A673 (cell line): ENCODE results near the gene ITGB4. TPM values are rescaled to one million over a fixed set of nuclear protein-coding genes. Genes with fewer than 3 reads are reported as not detected.

Experiments used
- BruUV-seq: library from RNA; stranded (reverse); fragments of 400-500 nt; replicated peaks from 2 replicates; lab custom pipeline; 2021; lab: Mats Ljungman, UMichigan
- CTCF ChIA-PET: fragments of 300-600 bp; sonication (Branson Sonifier 250); formaldehyde crosslinking; loops from one replicate; lab custom pipeline; 2022; ENCODE audit warnings: antibody characterized with exemption; lab: Charles Lee
- POLR2A ChIA-PET: fragments of 300-600 bp; sonication (Branson Sonifier 250); formaldehyde crosslinking; loops from one replicate; lab custom pipeline; 2022; ENCODE audit warnings: antibody characterized with exemption; ENCODE audit not compliant: low non-redundant PET; lab: Charles Lee
- DNase-seq: peaks from one replicate; pipeline ENCODE4 v3.0.0-alpha.2; 2015; ENCODE audit warnings: low spot score
- H3K27ac ChIP-seq: fragments of 200-600 bp; sonication (generic); 2 replicates; pipeline ENCODE4 v1.5.1; 2016; ENCODE audit warnings: mixed run types, low read depth, mild to moderate bottlenecking, mixed read lengths, antibody characterized with exemption, low read length; ENCODE audit not compliant: poor library complexity, severe bottlenecking
- H3K27me3 ChIP-seq: fragments of 200-600 bp; sonication (generic); replicated peaks from 2 replicates; pipeline ENCODE4 v1.6.1; 2017; ENCODE audit warnings: mixed run types, low read depth, mild to moderate bottlenecking, mixed read lengths, antibody characterized with exemption, low read length; ENCODE audit not compliant: insufficient read depth, poor library complexity
- H3K36me3 ChIP-seq: fragments of 200-600 bp; sonication (generic); 2 replicates; pipeline ENCODE4 v1.6.1; 2016; ENCODE audit warnings: mixed run types, mild to moderate bottlenecking, mixed read lengths, antibody characterized with exemption, low read length; ENCODE audit not compliant: insufficient read depth, poor library complexity, severe bottlenecking
- H3K4me1 ChIP-seq: fragments of 200-600 bp; sonication (generic); 2 replicates; pipeline ENCODE4 v1.6.1; 2017; ENCODE audit warnings: mixed run types, mild to moderate bottlenecking, mixed read lengths, antibody characterized with exemption, low read length; ENCODE audit not compliant: insufficient read depth, poor library complexity, severe bottlenecking
- H3K4me3 ChIP-seq: fragments of 200-600 bp; sonication (generic); 2 replicates; pipeline ENCODE4 v1.5.1; 2016; ENCODE audit warnings: low read depth, mixed run types, mild to moderate bottlenecking, mixed read lengths, low read length; ENCODE audit not compliant: poor library complexity, severe bottlenecking
- H3K9me3 ChIP-seq: fragments of 200-600 bp; sonication (generic); 2 replicates; pipeline ENCODE4 v1.6.1; 2016; ENCODE audit warnings: mixed run types, low read depth, mild to moderate bottlenecking, mixed read lengths, antibody characterized with exemption, low read length; ENCODE audit not compliant: poor library complexity, severe bottlenecking
- CTCF ChIP-seq: fragments of 300-800, 200-600 bp; sonication (generic); conservative IDR thresholded peaks from 2 replicates; pipeline ENCODE4 v1.5.1; 2017; ENCODE audit warnings: low read depth, mild to moderate bottlenecking, antibody characterized with exemption, low read length, moderate library complexity, mixed read lengths
- EZH2 ChIP-seq: fragments of 200-600 bp; sonication (generic); IDR thresholded peaks from 2 replicates; pipeline ENCODE4 v1.6.1; 2017; ENCODE audit warnings: borderline replicate concordance, low read depth, mild to moderate bottlenecking, mixed read lengths, antibody characterized with exemption, low read length; ENCODE audit not compliant: poor library complexity, severe bottlenecking
- intact Hi-C: fragments of 100-400 bp; cut with micrococcal nuclease; formaldehyde crosslinking; loops from one replicate; pipeline ENCODE4 v1.10.0; 2022; ENCODE audit not compliant: unreplicated experiment
- total RNA-seq: library from RNA; stranded (reverse); gene quantifications from 2 replicates; pipeline ENCODE4 v1.2.3, GENCODE V29; 2021

Gene ITGB4
- total RNA-seq, 1 experiment from 2014 or later, result 0.95 TPM

- Histone ChIP-seq H3K27ac (peak overlapping the region; percentile 98), H3K4me3 (peak overlapping the region; percentile 88), H3K9me3 (no peaks in the 10 kb centered on the region), H3K4me1 (peaks cover 24% of the 10 kb centered on the region), H3K36me3 (peaks cover 32% of the 10 kb centered on the region), H3K27me3 (no peaks in the 10 kb centered on the region)
- no TSS peak for BruUV-seq
- DNase-seq, result no peak
- intact Hi-C loops, result no loop called here
- CTCF ChIA-PET, result no interaction called here
- peak; percentile 50 for TF ChIP-seq CTCF
- TF ChIP-seq EZH2, result no peak
- POLR2A ChIA-PET, result no interaction called here
Measured at GRCh38 chr17:75778861-75779249, 57.6 kb downstream of the ITGB4 start.

- Histone ChIP-seq H3K27me3 (no peaks in the 10 kb centered on the region), H3K4me3 (peak overlapping the region; percentile 88), H3K27ac (peak overlapping the region; percentile 98), H3K9me3 (no peaks in the 10 kb centered on the region), H3K36me3 (peaks cover 32% of the 10 kb centered on the region), H3K4me1 (peaks cover 28% of the 10 kb centered on the region)
- POLR2A ChIA-PET, result interaction anchor here (0.6 to 1.0 kb wide), 8 partner anchors 12 to 374 kb away, joined by 3 to 18 read pairs (median 4); partner anchors contain the start of genes GRB2 and WBP2
- peak; percentile 100 for DNase-seq
- TF ChIP-seq CTCF, result 0 out of 2 replicates have a peak, but pooled peaks have one; percentile 0
- TF ChIP-seq EZH2, result no peak
- intact Hi-C loops, result no loop called here
- BruUV-seq, result no TSS peak
- CTCF ChIA-PET, result no interaction called here
Measured at GRCh38 chr17:75779250-75779986, 58.2 kb downstream of the ITGB4 start.

GRCh38 chr17:75779987-75780889, 59.0 kb downstream of the ITGB4 start:
- Histone ChIP-seq H3K4me3 (no peak overlapping the region), H3K9me3 (no peaks in the 10 kb centered on the region), H3K27me3 (no peaks in the 10 kb centered on the region), H3K36me3 (peaks cover 32% of the 10 kb centered on the region), H3K4me1 (peaks cover 28% of the 10 kb centered on the region), H3K27ac (peak overlapping the region; percentile 14)
- ChIA-PET CTCF (no interaction called here), POLR2A (interaction anchor here (0.6 to 1.0 kb wide), 8 partner anchors 11 to 375 kb away, joined by 3 to 18 read pairs (median 4); partner anchors contain the start of genes GRB2 and WBP2)
- intact Hi-C loops, result no loop called here
- no peak for DNase-seq
- no TSS peak for BruUV-seq
- TF ChIP-seq EZH2, result no peak
- no peak for TF ChIP-seq CTCF
